Upper lobe of right lung (tissue), 1 donor: ENCODE data around the gene SCAP. TPM values are rescaled to one million over a fixed set of nuclear protein-coding genes. Genes with fewer than 3 reads are reported as not detected.
"Not testable (repeated sequence)": the region's sequence is repeated elsewhere in the genome, so short reads cannot be mapped to it uniquely, and the experiment has no call there.

ENCODE experiments used
- ATAC-seq: fragments of 200-7000 bp; cut with Tn5 transposase; one replicate; pipeline ENCODE4 v1.9.1; 2020; ENCODE audit warnings: mild to moderate bottlenecking, moderate library complexity
- DNase-seq: peaks from one replicate; pipeline ENCODE4 v3.0.0-alpha.2; 2020
- H3K27ac ChIP-seq: fragments of 200-600 bp; one replicate; pipeline ENCODE4 v1.8.0; 2022
- H3K27me3 ChIP-seq: fragments of 200-600 bp; one replicate; pipeline ENCODE4 v1.8.0; 2022; ENCODE audit warnings: mild to moderate bottlenecking
- H3K36me3 ChIP-seq: fragments of 200-600 bp; one replicate; pipeline ENCODE4 v1.8.0; 2022
- H3K4me1 ChIP-seq: fragments of 200-600 bp; one replicate; pipeline ENCODE4 v1.8.0; 2022
- H3K4me3 ChIP-seq: fragments of 200-600 bp; one replicate; pipeline ENCODE4 v1.8.0; 2022; ENCODE audit warnings: mild to moderate bottlenecking
- H3K9me3 ChIP-seq: fragments of 200-600 bp; one replicate; pipeline ENCODE4 v1.8.0; 2022
- CTCF ChIP-seq: fragments of 200-600 bp; IDR thresholded peaks from one replicate; pipeline ENCODE4 v1.8.0; 2022; ENCODE audit warnings: antibody characterized with exemption
- intact Hi-C: fragments of 100-400 bp; cut with DNase I; formaldehyde crosslinking; loops from one replicate; pipeline ENCODE4 v1.11.0; 2022
- total RNA-seq: library from RNA; stranded (reverse); fragmentation: NEBNext Ultra II Directional; extraction: Animal tissue kit (Norgen Biotek cat#: 25700); gene quantifications from one replicate; pipeline ENCODE4 v1.2.1, GENCODE V29; 2021
- donor health status: DM: no; HTN: yes; CAD: no; lungs with severe emphysema.

SCAP gene
- total RNA-seq, 1 donor from 2014 or later: 66.5 TPM

GRCh38 chr3:47487265-47487664 is 11.5 kb upstream of the SCAP start:
- H3K4me1 ChIP-seq: no peaks in the 10 kb centered on the region
- TF ChIP-seq CTCF: no peak
- no peaks in the 10 kb centered on the region for H3K36me3 ChIP-seq
- ATAC-seq: no peak
- no peaks in the 10 kb centered on the region for H3K27me3 ChIP-seq
- H3K4me3 ChIP-seq: no peak overlapping the region
- intact Hi-C loops: no loop called here
- no peaks in the 10 kb centered on the region for H3K9me3 ChIP-seq
- no peak overlapping the region for H3K27ac ChIP-seq
- DNase-seq: no peak

- H3K9me3 ChIP-seq: no peaks in the 10 kb centered on the region
- H3K4me3 ChIP-seq: no peak overlapping the region
- no peaks in the 10 kb centered on the region for H3K4me1 ChIP-seq
- H3K27me3 ChIP-seq: no peaks in the 10 kb centered on the region
- no peak for DNase-seq
- H3K36me3 ChIP-seq: no peaks in the 10 kb centered on the region
- ATAC-seq: no peak
- TF ChIP-seq CTCF: no peak
- no peak overlapping the region for H3K27ac ChIP-seq
- intact Hi-C loops: no loop called here
Measured at GRCh38 chr3:47485812-47486211, 10.1 kb upstream of the SCAP start.

GRCh38 chr3:47482366-47482765 is 6.6 kb upstream of the SCAP start:
- H3K27ac ChIP-seq: no peak overlapping the region
- DNase-seq (no peak), ATAC-seq (no peak)
- H3K9me3 ChIP-seq: no peaks in the 10 kb centered on the region
- no peak overlapping the region for H3K4me3 ChIP-seq
- intact Hi-C loops: no loop called here
- H3K27me3 ChIP-seq: no peaks in the 10 kb centered on the region
- no peaks in the 10 kb centered on the region for H3K4me1 ChIP-seq
- no peak for TF ChIP-seq CTCF
- no peaks in the 10 kb centered on the region for H3K36me3 ChIP-seq

- H3K4me1 ChIP-seq, H3K27ac ChIP-seq, H3K9me3 ChIP-seq, intact Hi-C loops, H3K27me3 ChIP-seq, H3K4me3 ChIP-seq, ATAC-seq, DNase-seq, H3K36me3 ChIP-seq: not testable (repeated sequence)
Measured at GRCh38 chr3:47481763-47482162, 6.0 kb upstream of the SCAP start.

GRCh38 chr3:47480267-47480666 is 4.5 kb upstream of the SCAP start:
- peaks cover 13% of the 10 kb centered on the region for H3K4me1 ChIP-seq
- H3K27me3 ChIP-seq, H3K4me3 ChIP-seq, ATAC-seq, DNase-seq, intact Hi-C loops, H3K36me3 ChIP-seq, H3K27ac ChIP-seq, H3K9me3 ChIP-seq: not testable (repeated sequence)

GRCh38 chr3:47479826-47480160 is 4.1 kb upstream of the SCAP start:
- H3K4me1 ChIP-seq: peaks cover 15% of the 10 kb centered on the region
- intact Hi-C loops: loop anchor here (5.0 kb wide), 1 partner anchor 57 kb away; no protein-coding TSS in a partner anchor
- no peaks in the 10 kb centered on the region for H3K9me3 ChIP-seq
- DNase-seq (no peak), ATAC-seq (no peak)
- no peak overlapping the region for H3K4me3 ChIP-seq
- no peaks in the 10 kb centered on the region for H3K36me3 ChIP-seq
- no peaks in the 10 kb centered on the region for H3K27me3 ChIP-seq
- no peak for TF ChIP-seq CTCF
- H3K27ac ChIP-seq: no peak overlapping the region

- H3K27me3 ChIP-seq: no peaks in the 10 kb centered on the region
- H3K9me3 ChIP-seq: no peaks in the 10 kb centered on the region
- ATAC-seq (no peak), DNase-seq (no peak)
- no peaks in the 10 kb centered on the region for H3K36me3 ChIP-seq
- H3K27ac ChIP-seq: no peak overlapping the region
- no peak overlapping the region for H3K4me3 ChIP-seq
- H3K4me1 ChIP-seq: peaks cover 21% of the 10 kb centered on the region
- no peak for TF ChIP-seq CTCF
- intact Hi-C loops: loop anchor here (5.0 kb wide), 1 partner anchor 56 kb away; no protein-coding TSS in a partner anchor
Measured at GRCh38 chr3:47478022-47478421, 2.3 kb upstream of the SCAP start.
